DLD1 (cell line): ENCODE measurements around the gene ZNF518A.
"Not testable (repeated sequence)": the region's sequence is repeated elsewhere in the genome, so short reads cannot be mapped to it uniquely, and the experiment has no call there.

Experiments
- in situ Hi-C: cut with HindIII; loops from 2 replicates; pipeline ENCODE4 v1.10.0; 2017; ENCODE audit warnings: low sequenced_read_pairs

The ZNF518A gene

DNA sequence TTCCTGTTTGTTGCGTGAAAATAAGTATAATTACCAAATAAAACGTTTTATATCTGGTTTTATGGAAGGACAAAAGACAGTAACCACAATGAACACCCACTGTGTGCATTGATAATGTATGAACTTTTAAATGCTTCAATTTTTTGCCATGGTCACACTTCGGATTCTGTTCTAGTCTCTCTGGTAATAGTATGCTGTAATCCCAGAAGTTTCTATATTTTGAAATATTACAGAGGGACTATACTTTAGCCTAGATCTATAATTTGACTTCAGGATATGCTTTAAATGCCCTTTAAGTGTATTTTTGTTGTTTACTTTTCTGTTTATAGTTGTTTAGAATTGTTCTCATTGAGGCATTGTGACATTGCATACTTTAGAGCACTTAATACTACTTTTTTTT lies 1.5 kb downstream of the ZNF518A start:
- in situ Hi-C loops: no loop called here

DNA sequence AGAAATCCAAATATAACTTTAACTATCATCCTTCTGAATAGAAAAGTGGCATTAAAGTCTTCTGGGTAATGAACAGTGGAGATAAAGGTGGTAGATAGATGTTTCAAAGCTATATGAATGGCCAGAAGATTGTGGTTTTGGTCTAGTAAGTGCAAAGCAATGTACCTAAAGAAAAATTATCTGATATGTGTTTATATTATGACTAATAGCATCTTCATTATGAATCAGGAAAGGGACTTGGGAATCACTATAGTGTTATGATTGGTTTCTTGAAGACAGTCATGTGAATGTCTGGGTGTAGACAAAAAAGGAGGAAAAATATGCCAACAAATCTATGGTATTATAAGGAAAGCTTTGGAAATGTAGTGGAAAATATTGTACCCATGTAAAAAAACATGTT lies 3.0 kb downstream of the ZNF518A start:
- in situ Hi-C loops: no loop called here

DNA sequence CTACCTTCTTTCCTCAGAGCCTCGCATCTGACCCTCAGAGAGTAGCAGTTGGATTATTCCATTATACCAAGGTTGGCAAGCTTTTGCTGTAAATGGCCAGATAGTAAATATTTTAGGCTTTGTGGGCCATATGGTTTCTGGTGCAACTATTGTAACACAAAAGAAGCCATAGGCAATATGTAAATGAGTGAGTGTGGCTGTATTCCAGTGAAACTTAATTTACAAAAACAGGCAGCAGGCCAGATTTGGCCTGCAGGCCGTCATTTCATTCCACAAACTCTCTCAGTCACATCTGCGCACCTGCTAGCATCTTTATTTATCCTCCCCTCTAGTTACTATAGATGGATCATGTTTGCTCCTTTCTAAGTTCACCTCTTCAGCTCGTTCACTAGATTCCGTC lies 6.7 kb downstream of the ZNF518A start:
- in situ Hi-C loops: no loop called here

DNA sequence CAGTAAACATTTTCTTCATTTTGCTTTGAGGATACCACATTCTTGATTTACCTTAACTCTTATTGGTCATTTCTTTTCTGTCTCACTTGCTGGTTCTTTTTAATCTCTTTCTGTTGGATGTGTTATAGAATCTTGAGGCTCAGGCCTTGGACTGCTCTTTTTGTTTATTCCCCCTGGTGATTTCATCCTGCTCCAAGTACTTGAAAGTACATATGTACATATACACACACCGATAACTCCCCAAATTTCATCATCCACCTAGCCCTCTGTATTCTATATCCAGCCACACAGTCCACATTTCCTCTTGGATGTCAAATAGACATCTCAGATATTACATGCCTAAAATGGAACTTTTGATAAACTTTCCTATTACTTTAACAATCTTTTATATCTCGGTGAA lies 7.5 kb downstream of the ZNF518A start:
- in situ Hi-C loops: no loop called here

DNA sequence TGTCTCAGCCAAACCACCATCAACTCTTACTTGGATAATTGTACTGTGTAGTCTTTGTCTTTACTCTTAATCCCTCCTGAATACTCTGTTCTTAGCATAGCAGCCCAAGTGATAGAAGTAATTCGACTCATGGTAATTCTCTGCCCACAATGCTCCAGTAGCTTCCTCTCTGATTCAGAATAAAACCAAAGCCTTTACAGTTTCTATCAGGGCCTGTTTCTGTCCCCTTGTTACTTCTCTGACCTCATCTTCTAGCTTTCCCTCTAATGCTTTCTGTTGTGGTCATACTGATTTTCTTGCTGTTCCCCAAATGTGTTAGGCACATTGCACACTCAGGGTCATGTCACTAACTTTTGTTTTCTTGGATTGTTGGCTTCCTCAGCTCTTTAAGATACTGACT lies 8.0 kb downstream of the ZNF518A start:
- in situ Hi-C loops: no loop called here

DNA sequence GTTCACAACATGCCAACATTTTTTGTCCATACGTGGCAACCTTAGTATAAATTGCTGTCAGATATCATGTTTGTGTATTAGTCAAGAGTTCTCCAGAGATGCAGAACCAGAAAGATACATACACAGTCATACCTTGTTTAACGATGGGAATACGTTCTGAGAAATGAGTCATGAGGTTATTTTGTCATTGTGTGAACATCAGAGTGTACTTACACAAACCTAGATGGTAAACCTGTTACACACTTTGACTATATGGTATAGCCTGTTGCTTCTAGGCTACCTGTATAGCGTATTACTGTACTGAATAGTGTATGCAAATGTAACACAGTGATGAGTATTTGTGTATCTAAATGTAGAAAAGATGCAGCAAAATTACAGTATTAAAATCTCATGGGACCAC lies 22.3 kb downstream of the ZNF518A start:
- in situ Hi-C loops: no loop called here

DNA sequence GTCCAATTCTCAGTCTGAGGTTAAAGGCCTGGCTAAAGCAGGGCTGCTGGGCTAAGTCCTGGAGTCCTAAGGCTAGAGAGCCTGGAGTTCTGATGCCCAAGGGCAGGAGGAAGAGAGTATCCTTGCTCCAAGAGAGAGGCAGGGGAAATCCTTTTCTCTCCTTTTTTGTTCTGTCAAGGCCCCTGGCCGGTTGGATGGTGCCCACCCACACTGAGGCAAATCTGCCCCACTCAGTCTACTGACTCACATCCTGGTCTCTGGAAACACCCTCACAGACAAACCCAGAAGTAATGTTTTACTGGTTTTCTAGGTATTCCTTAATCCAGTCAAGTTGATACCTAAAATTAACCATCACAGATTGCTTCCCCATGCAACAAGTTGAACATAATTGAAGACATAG lies 23.0 kb downstream of the ZNF518A start:
- in situ Hi-C loops: no loop called here

DNA sequence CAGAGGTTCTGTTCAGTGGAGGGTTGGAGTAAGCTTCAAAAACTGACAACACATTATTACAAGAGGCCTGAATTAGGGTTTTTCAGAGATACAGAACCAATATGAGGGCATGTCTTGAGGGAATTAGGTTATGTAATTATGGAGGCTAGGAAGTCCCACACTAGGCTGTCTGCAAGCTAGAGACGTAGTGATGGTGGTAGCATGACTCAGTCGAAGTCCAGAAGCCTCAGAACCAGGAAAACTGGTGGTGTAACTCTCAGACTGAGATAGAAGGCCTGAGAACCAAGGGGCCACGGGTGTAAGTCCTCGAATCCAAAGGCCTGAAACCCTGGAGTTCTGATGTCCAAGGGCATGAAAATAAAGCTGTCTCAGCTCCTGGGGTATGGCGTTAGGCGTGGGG lies 35.6 kb downstream of the ZNF518A start:
- in situ Hi-C loops: no loop called here

DNA sequence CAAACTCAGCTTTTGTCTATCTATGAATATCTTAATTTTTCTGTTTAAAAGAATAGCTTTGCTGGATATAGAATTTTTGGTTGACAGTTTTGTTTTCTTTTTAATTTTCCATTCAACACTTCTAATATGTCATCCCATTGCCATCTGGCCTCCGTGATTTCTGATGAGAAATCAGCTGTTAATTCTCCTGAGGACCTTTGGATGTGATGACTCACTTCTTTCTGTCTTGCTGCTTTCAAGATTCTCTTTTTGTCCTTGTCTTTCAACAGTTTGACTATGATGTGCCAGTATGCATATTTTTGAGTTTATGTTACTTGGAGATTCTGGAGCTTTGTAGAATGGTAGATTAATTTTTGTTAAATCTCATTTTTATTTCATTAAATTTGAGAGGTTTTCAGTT lies 38.4 kb downstream of the ZNF518A start:
- in situ Hi-C loops: no loop called here

DNA sequence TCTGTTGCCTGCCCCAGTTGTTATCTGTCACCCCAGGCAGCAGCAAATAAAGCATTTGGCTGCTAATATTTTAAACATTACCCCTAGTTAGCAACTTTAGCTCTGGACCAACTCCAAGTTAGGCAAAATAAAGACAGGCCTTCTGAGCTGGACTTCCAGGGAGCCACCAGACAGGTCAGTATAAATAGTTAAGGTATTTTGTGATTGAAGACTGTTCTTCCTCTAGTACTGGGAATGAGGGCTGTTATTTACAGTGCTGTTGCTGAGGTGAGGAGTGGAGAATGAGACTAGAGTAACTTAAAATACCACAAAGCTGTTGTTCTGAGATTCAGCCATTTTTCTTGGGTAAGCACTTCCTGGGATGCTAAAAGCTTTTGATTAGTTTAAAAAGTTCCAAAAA lies 40.1 kb downstream of the ZNF518A start:
- in situ Hi-C loops: no loop called here

DNA sequence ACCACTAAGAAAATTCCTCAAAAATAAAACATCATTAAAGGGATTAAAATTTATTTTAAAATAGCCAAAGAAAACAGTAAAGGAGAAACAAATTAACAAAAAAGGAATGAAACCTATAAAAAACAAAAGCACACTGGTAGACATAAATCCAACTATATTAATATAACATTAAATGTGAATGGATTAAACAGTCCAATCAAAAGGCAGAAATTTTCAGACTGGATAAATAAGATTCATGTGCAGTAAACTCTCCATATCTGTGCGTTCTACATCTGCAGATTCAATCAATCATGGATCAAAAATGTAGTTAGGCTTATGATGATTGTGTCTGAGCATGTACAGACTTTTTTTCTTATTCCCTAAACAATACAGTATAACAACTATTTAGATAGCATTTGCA lies 42.6 kb downstream of the ZNF518A start:
- in situ Hi-C loops: no loop called here

DNA sequence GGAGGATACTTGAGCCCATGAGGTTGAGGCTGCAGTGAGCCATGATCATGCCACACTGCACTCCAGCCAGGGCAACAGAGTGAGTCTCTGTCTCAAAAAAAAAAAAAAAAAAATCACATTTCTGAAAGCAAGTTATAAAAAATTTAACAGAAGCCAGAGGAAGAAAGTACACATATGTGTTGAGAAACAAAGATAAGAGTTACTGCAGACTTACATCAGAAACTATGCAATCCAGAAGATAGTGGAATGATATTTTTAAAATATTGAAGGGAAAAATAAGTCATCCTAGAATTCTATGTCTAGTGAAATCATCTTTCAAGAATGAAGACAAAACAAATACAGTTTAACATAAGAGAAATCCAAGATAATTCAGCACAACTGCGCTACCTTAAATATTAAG lies 46.9 kb downstream of the ZNF518A start:
- in situ Hi-C loops: no loop called here

DNA sequence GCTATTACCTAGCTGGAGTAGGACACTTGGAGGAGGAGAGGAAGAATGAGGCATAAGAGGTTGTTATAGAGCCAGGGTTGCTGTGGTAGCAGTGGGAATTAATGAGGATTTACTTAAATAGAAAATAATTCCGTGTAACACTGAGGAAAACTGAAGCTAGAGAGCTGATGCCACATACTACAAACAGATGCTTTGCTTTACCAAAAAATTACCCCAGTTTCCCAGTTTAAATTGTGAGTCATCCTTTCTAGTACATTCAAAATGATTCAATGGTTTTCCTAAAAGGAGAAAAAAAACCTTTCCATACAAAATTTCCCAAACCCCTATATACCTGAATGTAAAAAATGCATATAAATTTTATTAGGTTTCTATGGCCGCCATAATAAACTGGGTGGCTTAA lies 58.3 kb downstream of the ZNF518A start:
- in situ Hi-C loops: no loop called here

DNA sequence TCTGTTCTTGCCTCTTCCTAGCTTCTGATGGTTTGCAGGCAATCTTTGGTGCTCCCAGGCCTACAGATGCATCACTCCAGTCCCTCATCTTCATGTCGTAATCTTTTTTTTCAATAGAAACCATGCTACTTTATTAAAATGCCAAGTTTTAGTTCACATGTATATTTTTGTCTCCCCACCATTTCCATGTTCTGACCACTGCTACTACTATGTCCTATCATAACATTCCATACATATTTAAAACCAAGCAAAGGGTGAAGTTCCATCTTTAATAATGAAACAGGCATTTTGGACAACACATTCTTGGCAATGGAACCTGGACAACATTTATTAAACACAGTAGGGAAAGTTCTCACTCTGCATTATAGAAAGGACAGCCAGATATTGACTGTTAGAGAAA lies 58.8 kb downstream of the ZNF518A start:
- in situ Hi-C loops: no loop called here

DNA sequence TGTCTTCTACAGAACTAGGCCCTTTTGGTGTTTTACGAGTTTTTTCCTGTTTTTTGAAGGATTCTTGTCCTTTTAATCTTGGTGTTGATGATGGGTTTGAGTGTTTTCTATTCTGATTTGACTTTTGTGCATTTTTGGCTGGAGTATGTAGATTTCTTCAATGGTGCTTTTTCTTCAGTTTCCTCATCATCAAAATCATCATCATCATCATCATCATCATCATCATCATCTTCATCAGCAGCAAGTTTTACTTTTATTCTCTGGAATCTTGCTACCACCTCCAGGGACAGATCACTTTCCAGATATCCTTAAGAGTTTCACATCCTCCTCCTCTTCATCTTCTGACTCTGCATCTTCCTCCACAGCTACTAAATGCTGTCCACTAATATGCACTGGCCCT lies 59.4 kb downstream of the ZNF518A start:
- in situ Hi-C loops: not testable (repeated sequence)

DNA sequence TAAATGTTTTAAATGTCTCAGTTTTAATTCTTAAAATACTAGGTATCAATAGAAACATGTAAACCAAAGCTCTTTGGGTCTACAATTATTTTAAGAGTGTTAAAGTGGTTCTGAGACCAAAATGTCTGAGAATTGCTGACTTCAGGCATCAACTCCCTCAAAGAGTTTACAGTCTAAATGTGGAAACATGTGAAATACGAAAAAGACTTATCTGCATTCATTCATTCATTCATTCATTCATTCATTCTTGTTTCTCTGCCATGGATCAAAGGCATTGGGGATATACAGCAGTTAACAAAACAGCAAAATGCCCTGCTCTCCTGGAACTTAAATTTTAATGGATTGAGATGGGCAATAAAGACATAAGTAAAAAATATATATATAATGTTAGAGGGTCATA lies 71.4 kb downstream of the ZNF518A start:
- in situ Hi-C loops: no loop called here

DNA sequence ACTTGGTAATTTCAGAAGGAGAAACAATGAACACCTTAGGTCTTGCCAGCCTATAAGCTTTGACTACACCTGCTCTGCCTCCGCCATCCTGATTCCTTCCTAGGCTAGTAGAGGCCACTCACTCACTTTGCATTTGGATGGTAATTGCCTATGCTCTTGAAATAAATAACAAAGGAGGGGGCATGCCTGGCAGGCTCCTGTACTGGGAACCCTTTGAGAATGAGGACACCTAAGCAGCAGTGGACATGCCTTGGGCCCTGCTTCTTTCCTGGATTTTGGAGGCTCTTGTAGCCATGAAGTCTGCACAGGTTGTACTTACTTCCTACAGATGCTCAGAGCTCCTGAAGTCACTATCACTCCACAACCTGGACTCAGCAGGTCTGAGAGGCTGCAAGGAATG lies 75.5 kb downstream of the ZNF518A start:
- in situ Hi-C loops: no loop called here

DNA sequence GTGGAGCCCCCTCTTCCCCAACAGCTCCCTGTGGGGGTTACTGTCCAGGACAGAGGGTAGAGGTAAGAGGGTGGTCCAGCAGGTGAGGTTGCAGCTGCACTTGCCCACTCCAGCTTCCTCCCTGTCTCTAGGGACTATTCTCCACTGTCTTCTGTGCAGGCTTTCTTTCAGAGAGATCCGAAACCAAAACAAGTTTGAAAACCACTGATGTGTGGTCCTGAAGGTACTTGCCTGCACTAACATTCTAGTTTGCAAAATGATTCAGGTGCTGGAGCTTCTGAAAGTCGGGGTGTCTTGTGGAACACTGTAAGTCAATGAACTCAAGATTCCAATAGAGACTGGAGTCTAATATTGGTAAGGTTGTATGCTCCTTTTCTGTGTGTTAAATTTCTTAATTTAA lies 78.2 kb downstream of the ZNF518A start:
- in situ Hi-C loops: no loop called here

DNA sequence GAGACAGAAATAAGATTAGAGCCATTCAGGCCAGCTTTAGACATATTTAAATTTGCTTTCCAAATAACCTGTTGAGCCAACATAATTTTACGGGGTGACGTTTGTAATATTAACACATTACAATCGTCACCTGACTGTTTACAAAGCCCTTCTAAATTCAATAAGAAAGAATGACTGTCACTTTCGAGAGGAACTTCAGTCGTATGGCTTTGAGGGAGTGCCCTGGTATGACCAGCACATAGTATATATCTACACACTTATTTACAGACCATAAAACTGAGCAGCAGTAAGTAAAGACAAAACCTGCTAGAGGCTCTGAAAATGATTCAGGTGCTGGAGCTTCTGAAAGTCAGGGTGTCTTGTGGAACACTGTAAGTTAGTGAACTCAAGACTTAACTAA lies 78.8 kb downstream of the ZNF518A start:
- in situ Hi-C loops: no loop called here

DNA sequence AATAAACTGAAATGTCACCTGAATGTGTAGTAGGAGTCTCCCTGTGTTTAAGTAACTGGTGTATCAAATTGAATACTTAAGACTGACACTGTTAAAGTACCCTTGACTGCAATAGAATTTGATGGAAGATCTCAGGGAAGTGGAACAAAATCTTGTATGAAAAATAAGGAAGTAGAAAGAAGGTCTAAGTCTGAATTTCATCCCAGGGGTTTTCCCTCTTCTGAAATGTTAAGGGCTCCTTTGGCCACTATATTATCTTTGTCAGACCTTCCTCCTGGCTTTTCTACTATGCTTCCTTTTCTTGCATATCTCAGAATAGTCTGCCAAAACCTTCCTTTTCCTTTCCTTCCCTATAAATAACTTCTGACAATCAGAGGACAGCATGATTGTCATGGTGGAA lies 81.7 kb downstream of the ZNF518A start:
- in situ Hi-C loops: no loop called here

DNA sequence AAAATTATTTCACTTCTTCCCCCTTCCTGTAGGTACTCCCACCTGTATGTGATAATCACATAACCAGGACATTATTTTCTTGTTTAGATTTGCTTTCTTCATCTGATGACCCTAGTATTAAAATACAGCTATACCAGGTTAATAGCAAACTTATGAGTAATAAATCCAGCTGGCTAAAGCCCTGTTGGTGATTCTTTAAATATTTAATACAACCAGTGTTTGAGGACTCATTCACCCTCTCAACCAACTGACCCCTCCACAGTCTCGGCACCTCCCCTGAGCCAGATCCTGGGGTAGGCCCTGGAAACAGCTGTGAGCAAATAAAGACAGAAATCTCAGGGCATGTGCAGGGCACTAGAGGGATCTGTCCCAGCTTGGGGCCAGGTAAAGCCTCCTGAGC lies 82.8 kb downstream of the ZNF518A start:
- in situ Hi-C loops: no loop called here
